Peyer's patch (tissue), 4 donors: ENCODE data around the gene FOCAD.

Source experiments
- POLR2A ChIP-seq, 2 donors: fragments of 450-650 bp; IDR thresholded peaks; one replicate each; pipeline ENCODE4 v1.5.1; 2017; ENCODE audit warnings: antibody characterized with exemption in 2 of 2, mild to moderate bottlenecking in 2 of 2, moderate library complexity in 2 of 2
- TF ChIP-seq, protein P1 (sequence below), 6 experiments: fragments of 450-650 bp in 4 of 6; fragments of 200-600 bp in 2 of 6; sonication (generic) in 1 of 6; IDR thresholded peaks; one replicate each; pipeline ENCODE4 v1.5.1; 2017 to 2019; ENCODE audit warnings: antibody characterized with exemption in 6 of 6, mild to moderate bottlenecking in 3 of 6, moderate library complexity in 1 of 6

DNA sequence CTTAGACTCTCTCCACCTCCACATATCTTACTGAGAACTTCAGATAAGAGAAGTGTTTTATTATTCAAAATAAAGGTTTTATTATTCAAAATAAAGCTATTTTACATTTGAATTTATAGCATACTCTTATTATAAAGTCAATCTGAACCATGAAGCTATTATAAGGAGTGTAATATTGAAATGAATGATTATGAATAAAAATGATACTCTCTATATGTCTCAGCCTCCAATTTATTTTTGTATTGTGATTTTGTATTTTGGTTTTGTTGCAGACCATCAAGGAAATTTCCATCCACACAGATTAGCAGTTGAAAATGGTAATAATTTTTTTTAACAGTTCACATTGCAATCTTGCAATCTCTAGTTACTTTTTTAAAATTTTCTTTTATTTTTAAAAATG lies 10.2 kb downstream of the FOCAD start:
- TF ChIP-seq, protein P1, sequence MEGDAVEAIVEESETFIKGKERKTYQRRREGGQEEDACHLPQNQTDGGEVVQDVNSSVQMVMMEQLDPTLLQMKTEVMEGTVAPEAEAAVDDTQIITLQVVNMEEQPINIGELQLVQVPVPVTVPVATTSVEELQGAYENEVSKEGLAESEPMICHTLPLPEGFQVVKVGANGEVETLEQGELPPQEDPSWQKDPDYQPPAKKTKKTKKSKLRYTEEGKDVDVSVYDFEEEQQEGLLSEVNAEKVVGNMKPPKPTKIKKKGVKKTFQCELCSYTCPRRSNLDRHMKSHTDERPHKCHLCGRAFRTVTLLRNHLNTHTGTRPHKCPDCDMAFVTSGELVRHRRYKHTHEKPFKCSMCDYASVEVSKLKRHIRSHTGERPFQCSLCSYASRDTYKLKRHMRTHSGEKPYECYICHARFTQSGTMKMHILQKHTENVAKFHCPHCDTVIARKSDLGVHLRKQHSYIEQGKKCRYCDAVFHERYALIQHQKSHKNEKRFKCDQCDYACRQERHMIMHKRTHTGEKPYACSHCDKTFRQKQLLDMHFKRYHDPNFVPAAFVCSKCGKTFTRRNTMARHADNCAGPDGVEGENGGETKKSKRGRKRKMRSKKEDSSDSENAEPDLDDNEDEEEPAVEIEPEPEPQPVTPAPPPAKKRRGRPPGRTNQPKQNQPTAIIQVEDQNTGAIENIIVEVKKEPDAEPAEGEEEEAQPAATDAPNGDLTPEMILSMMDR (IDR thresholded peaks at IDR 0.05), result no peak
- no peak for TF ChIP-seq POLR2A (IDR thresholded peaks at IDR 0.05)
